Right forelimb (tissue), 1 donor: ENCODE results near the gene SPIB.
A peak's percentile ranks its signal among the peaks of the same experiment; 100 is the strongest.

Experiments
- DNase-seq: peaks from one replicate; pipeline ENCODE4 v3.0.0-alpha.2; 2018

SPIB gene

GRCh38 chr19:50475736-50476223, 57.0 kb downstream of the SPIB start:
- DNase-seq = no peak

GRCh38 chr19:50476224-50476906, 57.6 kb downstream of the SPIB start, which contains the start of the genes EMC10 and GARIN5A:
Gene EMC10, plus strand, starts transcription at chr19:50476507. Its CDS starts 38 bp downstream, at chr19:50476545.
Gene GARIN5A, minus strand, starts transcription at chr19:50476848. Its CDS starts 460 bp downstream, at chr19:50476388.
- peak; percentile 96 for DNase-seq

GRCh38 chr19:50476907-50477238, 58.1 kb downstream of the SPIB start:
- no peak for DNase-seq

GRCh38 chr19:50477751-50478515, 59.2 kb downstream of the SPIB start:
- DNase-seq = no peak

GRCh38 chr19:50478901-50479715, 60.4 kb downstream of the SPIB start:
- no peak for DNase-seq

- no peak for DNase-seq
Observed at GRCh38 chr19:50479761-50480251, 61.1 kb downstream of the SPIB start.

GRCh38 chr19:50480281-50481111, 61.8 kb downstream of the SPIB start:
- DNase-seq = no peak
